H1 (cell line): Measurements from ENCODE around the gene TRPM1. TPM values are rescaled to one million over a fixed set of nuclear protein-coding genes. Genes with fewer than 3 reads are reported as not detected.

Experiments used
- BRCA1 ChIP-seq: IDR thresholded peaks from 2 replicates; pipeline ENCODE4 v1.6.1; 2012; ENCODE audit warnings: low read depth, low read length, improper control_type of control experiment
- CREB1 ChIP-seq: IDR thresholded peaks from 2 replicates; pipeline ENCODE4 v1.6.1; 2012; ENCODE audit warnings: inconsistent platforms
- RAD21 ChIP-seq, 2 experiments: IDR thresholded peaks in 1 of 2; conservative IDR thresholded peaks in 1 of 2; 2 replicates each; pipeline ENCODE4 v1.6.1; 2011; ENCODE audit warnings: low read depth in 2 of 2, low read length in 2 of 2, improper control_type of control experiment in 1 of 2, inconsistent platforms in 1 of 2, mild to moderate bottlenecking in 1 of 2, moderate library complexity in 1 of 2
- RNF2 ChIP-seq: fragments of 200-900, 300-1000 bp; sonication (generic); IDR thresholded peaks from 2 replicates; pipeline ENCODE4 v1.7.1; 2016; ENCODE audit warnings: borderline replicate concordance, low read depth, mild to moderate bottlenecking, antibody characterized with exemption, low read length; ENCODE audit not compliant: poor library complexity, severe bottlenecking; ENCODE audit errors: missing control alignments
- SAP30 ChIP-seq: fragments of 300-600 bp; sonication (generic); IDR thresholded peaks from 2 replicates; pipeline ENCODE4 v1.7.1; 2012; ENCODE audit warnings: low read length, moderate library complexity, mild to moderate bottlenecking, inconsistent platforms; ENCODE audit not compliant: insufficient read depth, insufficient replicate concordance
- SRF ChIP-seq: IDR thresholded peaks from 2 replicates; pipeline ENCODE4 v1.6.1; 2011; ENCODE audit warnings: mild to moderate bottlenecking, low read depth, low read length, moderate library complexity
- SUZ12 ChIP-seq: fragments of 200-600 bp; sonication (generic); IDR thresholded peaks from 2 replicates; pipeline ENCODE4 v1.6.1; 2012; ENCODE audit warnings: mild to moderate bottlenecking, inconsistent platforms, low read length, moderate library complexity, mixed read lengths
- polyA plus RNA-seq, 7 experiments: library from polyadenylated mRNA; depleted of rRNA in 3 of 7; stranded (reverse) in 5 of 7; unstranded in 2 of 7; fragments of >200 nt in 5 of 7; fragments of 200-250 nt in 2 of 7; gene quantifications; 1 replicate in 5 of 7; 2 replicates in 1 of 7; 4 replicates in 1 of 7; pipeline versions ENCODE4 v1.2.1 to v1.2.3, GENCODE V29; 2011 to 2013; ENCODE audit warnings: missing spikeins in 2 of 7, mixed read lengths in 2 of 7
- total RNA-seq: library from RNA; stranded (reverse); fragmentation: NEBNext Ultra II Directional; extraction: Animal tissue kit (Norgen Biotek cat#: 25700); gene quantifications from 2 replicates; pipeline ENCODE4 v1.2.1, GENCODE V29; 2021
- TF ChIP-seq, protein P1 (sequence below): fragments of 300-600 bp; sonication (generic); IDR thresholded peaks from 2 replicates; pipeline ENCODE4 v1.7.1; 2012; ENCODE audit warnings: low read length, moderate library complexity, mild to moderate bottlenecking, inconsistent platforms; ENCODE audit not compliant: insufficient replicate concordance

TRPM1 gene
- total and polyA plus RNA-seq, 2 of the 8 experiments (the other 6 are each of a cell fraction or from before 2014, with no cell fraction given): 0.05 TPM; not detected in 1

DNA sequence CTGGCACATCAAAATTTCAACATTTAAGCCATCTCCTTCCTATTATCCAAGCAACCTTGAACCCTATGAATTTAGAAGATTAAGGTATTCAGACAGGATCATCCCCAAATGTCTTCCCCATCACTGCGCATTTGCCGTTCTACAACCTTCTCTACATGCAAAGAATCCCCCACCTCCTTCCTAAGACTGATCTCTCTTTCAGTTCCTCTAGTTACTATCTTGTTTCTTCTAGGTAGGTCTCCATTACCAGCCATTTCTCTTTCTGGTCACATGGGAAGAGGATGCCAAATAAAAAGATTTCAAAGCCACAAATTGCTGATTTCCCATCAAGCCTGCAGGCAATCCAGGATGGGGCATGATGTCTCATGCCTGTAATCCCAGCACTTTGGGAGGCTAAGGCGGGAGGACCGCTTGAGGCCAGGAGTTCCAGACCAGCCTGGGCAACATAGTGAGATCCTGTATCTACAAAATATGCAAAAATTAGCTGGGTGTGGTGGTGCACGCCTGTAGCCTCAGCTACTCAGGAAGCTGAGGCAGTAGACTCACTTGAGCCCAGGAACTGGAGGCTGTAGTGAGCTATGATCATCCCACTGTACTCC is 80.4 kb downstream of the TRPM1 start (continued):
- TF ChIP-seq, protein P1, sequence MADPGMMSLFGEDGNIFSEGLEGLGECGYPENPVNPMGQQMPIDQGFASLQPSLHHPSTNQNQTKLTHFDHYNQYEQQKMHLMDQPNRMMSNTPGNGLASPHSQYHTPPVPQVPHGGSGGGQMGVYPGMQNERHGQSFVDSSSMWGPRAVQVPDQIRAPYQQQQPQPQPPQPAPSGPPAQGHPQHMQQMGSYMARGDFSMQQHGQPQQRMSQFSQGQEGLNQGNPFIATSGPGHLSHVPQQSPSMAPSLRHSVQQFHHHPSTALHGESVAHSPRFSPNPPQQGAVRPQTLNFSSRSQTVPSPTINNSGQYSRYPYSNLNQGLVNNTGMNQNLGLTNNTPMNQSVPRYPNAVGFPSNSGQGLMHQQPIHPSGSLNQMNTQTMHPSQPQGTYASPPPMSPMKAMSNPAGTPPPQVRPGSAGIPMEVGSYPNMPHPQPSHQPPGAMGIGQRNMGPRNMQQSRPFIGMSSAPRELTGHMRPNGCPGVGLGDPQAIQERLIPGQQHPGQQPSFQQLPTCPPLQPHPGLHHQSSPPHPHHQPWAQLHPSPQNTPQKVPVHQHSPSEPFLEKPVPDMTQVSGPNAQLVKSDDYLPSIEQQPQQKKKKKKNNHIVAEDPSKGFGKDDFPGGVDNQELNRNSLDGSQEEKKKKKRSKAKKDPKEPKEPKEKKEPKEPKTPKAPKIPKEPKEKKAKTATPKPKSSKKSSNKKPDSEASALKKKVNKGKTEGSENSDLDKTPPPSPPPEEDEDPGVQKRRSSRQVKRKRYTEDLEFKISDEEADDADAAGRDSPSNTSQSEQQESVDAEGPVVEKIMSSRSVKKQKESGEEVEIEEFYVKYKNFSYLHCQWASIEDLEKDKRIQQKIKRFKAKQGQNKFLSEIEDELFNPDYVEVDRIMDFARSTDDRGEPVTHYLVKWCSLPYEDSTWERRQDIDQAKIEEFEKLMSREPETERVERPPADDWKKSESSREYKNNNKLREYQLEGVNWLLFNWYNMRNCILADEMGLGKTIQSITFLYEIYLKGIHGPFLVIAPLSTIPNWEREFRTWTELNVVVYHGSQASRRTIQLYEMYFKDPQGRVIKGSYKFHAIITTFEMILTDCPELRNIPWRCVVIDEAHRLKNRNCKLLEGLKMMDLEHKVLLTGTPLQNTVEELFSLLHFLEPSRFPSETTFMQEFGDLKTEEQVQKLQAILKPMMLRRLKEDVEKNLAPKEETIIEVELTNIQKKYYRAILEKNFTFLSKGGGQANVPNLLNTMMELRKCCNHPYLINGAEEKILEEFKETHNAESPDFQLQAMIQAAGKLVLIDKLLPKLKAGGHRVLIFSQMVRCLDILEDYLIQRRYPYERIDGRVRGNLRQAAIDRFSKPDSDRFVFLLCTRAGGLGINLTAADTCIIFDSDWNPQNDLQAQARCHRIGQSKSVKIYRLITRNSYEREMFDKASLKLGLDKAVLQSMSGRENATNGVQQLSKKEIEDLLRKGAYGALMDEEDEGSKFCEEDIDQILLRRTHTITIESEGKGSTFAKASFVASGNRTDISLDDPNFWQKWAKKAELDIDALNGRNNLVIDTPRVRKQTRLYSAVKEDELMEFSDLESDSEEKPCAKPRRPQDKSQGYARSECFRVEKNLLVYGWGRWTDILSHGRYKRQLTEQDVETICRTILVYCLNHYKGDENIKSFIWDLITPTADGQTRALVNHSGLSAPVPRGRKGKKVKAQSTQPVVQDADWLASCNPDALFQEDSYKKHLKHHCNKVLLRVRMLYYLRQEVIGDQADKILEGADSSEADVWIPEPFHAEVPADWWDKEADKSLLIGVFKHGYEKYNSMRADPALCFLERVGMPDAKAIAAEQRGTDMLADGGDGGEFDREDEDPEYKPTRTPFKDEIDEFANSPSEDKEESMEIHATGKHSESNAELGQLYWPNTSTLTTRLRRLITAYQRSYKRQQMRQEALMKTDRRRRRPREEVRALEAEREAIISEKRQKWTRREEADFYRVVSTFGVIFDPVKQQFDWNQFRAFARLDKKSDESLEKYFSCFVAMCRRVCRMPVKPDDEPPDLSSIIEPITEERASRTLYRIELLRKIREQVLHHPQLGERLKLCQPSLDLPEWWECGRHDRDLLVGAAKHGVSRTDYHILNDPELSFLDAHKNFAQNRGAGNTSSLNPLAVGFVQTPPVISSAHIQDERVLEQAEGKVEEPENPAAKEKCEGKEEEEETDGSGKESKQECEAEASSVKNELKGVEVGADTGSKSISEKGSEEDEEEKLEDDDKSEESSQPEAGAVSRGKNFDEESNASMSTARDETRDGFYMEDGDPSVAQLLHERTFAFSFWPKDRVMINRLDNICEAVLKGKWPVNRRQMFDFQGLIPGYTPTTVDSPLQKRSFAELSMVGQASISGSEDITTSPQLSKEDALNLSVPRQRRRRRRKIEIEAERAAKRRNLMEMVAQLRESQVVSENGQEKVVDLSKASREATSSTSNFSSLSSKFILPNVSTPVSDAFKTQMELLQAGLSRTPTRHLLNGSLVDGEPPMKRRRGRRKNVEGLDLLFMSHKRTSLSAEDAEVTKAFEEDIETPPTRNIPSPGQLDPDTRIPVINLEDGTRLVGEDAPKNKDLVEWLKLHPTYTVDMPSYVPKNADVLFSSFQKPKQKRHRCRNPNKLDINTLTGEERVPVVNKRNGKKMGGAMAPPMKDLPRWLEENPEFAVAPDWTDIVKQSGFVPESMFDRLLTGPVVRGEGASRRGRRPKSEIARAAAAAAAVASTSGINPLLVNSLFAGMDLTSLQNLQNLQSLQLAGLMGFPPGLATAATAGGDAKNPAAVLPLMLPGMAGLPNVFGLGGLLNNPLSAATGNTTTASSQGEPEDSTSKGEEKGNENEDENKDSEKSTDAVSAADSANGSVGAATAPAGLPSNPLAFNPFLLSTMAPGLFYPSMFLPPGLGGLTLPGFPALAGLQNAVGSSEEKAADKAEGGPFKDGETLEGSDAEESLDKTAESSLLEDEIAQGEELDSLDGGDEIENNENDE: no peak
- no peak for TF ChIP-seq BRCA1
- TF ChIP-seq SAP30: no peak
- no peak for TF ChIP-seq RNF2
- no peak for TF ChIP-seq RAD21 (IDR thresholded peaks at IDR 0.05 in 1 of 2, conservative IDR thresholded peaks at IDR 0.05 in 1 of 2; ENCODE audit: low read depth in 2 of 2, low read length in 2 of 2)
- no peak for TF ChIP-seq SRF
- no peak for TF ChIP-seq SUZ12
- TF ChIP-seq CREB1: no peak
